ENCODE data around the gene MUC20. TPM values are rescaled to one million over a fixed set of nuclear protein-coding genes. Genes with fewer than 3 reads are reported as not detected.

MUC20 gene
- total and polyA plus RNA-seq, 8 donors = 5.2 to 35.9 (median 10.8) TPM

- Histone ChIP-seq H3K27me3 (no peaks in the 10 kb centered on the region), H3K4me3 (no peak overlapping the region), H3K27ac (no peak overlapping the region), H3K9me3 (no peaks in the 10 kb centered on the region), H3K4me1 (peaks cover 0 to 3% (median 0%) of the 10 kb centered on the region in 3 donors), H3K36me3 (no peaks in the 10 kb centered on the region)
- FAIRE-seq = no peak
- WGBS, 2 donors = 74 to 83% methylated on average over 28 to 30 of the region's 30 CpGs
- TF ChIP-seq CTCF (IDR thresholded peaks at IDR 0.05) = no peak
- ATAC-seq = no peak
- DNase-seq = no peak
- intact Hi-C loops (cut with DNase I) = no loop called here
Observed at GRCh38 chr3:195750797-195751520, 30.2 kb downstream of the MUC20 start.

DNA sequence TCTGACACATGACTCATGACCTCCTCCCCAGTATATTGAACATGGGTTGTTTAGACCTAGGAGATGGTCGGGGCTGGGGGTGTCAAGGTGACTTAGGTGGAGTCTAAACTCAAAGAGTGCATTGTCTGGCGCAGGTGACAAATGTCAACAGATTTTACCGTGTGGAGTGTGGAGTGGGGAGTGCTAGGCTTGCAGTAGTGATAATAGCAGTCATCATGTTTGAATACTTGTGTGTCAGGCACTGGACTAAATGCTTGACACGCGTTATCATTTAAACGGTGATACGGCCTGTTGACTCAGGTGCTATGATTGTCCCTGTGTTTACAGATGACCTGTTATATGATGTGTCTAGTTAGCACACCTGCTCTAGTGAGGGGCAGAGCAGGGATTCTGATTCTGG is 30.8 kb downstream of the MUC20 start:
- WGBS, 2 donors = 46 to 49% methylated on average over 7 of the region's 7 CpGs
- H3K27me3 ChIP-seq = no peaks in the 10 kb centered on the region
- no peak overlapping the region for H3K27ac ChIP-seq

GRCh38 chr3:195752066-195752465 is 31.3 kb downstream of the MUC20 start:
- intact Hi-C loops (cut with DNase I) = no loop called here
- FAIRE-seq = no peak

More for the DNA sequence above, 30.8 kb downstream of the MUC20 start:
- TF ChIP-seq CTCF (IDR thresholded peaks at IDR 0.05) = no peak
- no peak for DNase-seq
- Histone ChIP-seq H3K4me1 (peaks cover 0 to 3% (median 0%) of the 10 kb centered on the region in 3 donors), H3K4me3 (no peak overlapping the region), H3K9me3 (no peaks in the 10 kb centered on the region), H3K36me3 (no peaks in the 10 kb centered on the region)
- FAIRE-seq = no peak
- no peak for ATAC-seq
- intact Hi-C loops (cut with DNase I) = no loop called here

DNA sequence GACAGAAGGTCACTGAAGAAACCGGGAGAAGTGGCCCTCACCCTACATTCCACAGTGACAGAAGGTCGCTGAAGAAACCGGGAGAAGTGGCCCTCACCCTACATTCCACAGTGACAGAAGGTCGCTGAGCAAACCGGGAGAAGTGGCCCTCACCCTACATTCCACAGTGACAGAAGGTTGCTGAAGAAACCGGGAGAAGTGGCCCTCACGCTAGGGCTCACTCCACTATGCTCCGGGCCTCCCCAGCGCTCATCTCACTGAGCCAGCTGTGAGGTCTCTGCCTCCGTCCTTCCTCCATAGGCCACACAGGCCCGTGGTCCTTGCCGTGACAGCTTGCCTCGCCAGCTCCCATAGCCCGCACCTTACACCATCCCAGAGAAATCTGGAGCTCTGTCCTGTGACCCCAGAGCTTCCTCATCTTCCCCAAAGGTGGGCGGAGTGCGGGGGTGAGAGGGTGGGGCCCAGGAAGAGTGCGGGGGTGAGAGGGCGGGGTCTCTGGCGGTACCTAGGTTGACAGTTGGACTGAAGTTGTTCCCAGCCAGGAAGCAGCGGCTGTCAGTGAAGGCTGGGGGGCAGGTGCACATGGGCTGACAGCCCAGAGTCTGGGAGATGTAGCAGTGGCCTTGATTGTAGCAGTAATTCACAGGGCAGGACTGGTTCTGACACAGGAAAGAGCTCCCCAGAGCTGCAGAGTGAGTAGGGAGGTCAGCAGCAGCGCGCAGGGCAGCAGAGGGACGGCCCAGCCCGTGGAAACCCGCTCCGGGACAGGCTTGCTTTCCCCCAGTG is 32.0 kb downstream of the MUC20 start:
- intact Hi-C loops (cut with DNase I) = no loop called here
- no peak for TF ChIP-seq CTCF (IDR thresholded peaks at IDR 0.05)
- Histone ChIP-seq H3K4me3 (no peak overlapping the region), H3K9me3 (no peaks in the 10 kb centered on the region), H3K27ac (no peak overlapping the region), H3K36me3 (no peaks in the 10 kb centered on the region), H3K4me1 (peaks cover 0 to 3% (median 0%) of the 10 kb centered on the region in 3 donors), H3K27me3 (no peaks in the 10 kb centered on the region)
- no peak for ATAC-seq
- DNase-seq = no peak
- no peak for FAIRE-seq
- 74% methylated on average over 26 of the region's 26 CpGs for WGBS, 2 donors

More at GRCh38 chr3:195752066-195752465, 31.3 kb downstream of the MUC20 start:
- H3K27me3 ChIP-seq = no peaks in the 10 kb centered on the region
- ATAC-seq (no peak), DNase-seq (no peak)
- H3K27ac ChIP-seq = no peak overlapping the region
- H3K9me3 ChIP-seq = no peaks in the 10 kb centered on the region
- WGBS, 2 donors = 88 to 91% methylated on average over 13 of the region's 13 CpGs
- no peak for TF ChIP-seq CTCF (IDR thresholded peaks at IDR 0.05)
- no peak overlapping the region for H3K4me3 ChIP-seq
- H3K36me3 ChIP-seq = no peaks in the 10 kb centered on the region
- peaks cover 0 to 3% (median 0%) of the 10 kb centered on the region in 3 donors for H3K4me1 ChIP-seq

Data from pancreas (tissue), 10 donors.